Hepatocyte (in vitro differentiated cells): ENCODE results near the gene ACSS1. TPM values are rescaled to one million over a fixed set of nuclear protein-coding genes. Genes with fewer than 3 reads are reported as not detected.

ENCODE experiments used
- DNase-seq: peaks from one replicate; pipeline ENCODE4 v3.0.0-alpha.2; 2016; ENCODE audit warnings: low spot score
- H2AFZ ChIP-seq: fragments of 200-600 bp; sonication (generic); 2 replicates; pipeline ENCODE4 v1.6.0; 2016; ENCODE audit warnings: antibody characterized with exemption, mild to moderate bottlenecking
- H3K27ac ChIP-seq: fragments of 200-600 bp; sonication (generic); 2 replicates; pipeline ENCODE4 v1.5.1; 2016; ENCODE audit warnings: mild to moderate bottlenecking
- H3K27me3 ChIP-seq: fragments of 200-600 bp; sonication (generic); 2 replicates; pipeline ENCODE4 v1.6.1; 2016
- H3K36me3 ChIP-seq: fragments of 200-600 bp; sonication (generic); replicated peaks from 2 replicates; pipeline ENCODE4 v1.5.1; 2016; ENCODE audit warnings: low read depth; ENCODE audit not compliant: insufficient read depth
- H3K4me1 ChIP-seq: fragments of 200-600 bp; sonication (generic); 2 replicates; pipeline ENCODE4 v1.5.1; 2016; ENCODE audit warnings: mild to moderate bottlenecking, moderate library complexity; ENCODE audit not compliant: insufficient read depth
- H3K4me2 ChIP-seq: fragments of 200-600 bp; sonication (generic); 2 replicates; pipeline ENCODE4 v1.6.0; 2016
- H3K4me3 ChIP-seq: fragments of 200-600 bp; sonication (generic); 2 replicates; pipeline ENCODE4 v1.5.1; 2016; ENCODE audit warnings: mild to moderate bottlenecking
- H3K79me2 ChIP-seq: fragments of 200-600 bp; sonication (generic); 2 replicates; pipeline ENCODE4 v1.6.0; 2017; ENCODE audit warnings: mild to moderate bottlenecking
- H3K9me2 ChIP-seq: fragments of 200-600 bp; sonication (generic); replicated peaks from 2 replicates; pipeline ENCODE4 v1.6.0; 2017; ENCODE audit warnings: mild to moderate bottlenecking; ENCODE audit not compliant: insufficient read depth
- H3K9me3 ChIP-seq: fragments of 200-600 bp; sonication (generic); 2 replicates; pipeline ENCODE4 v1.5.1; 2016; ENCODE audit warnings: low read depth, mild to moderate bottlenecking
- H4K20me1 ChIP-seq: fragments of 200-600 bp; sonication (generic); 2 replicates; pipeline ENCODE4 v1.6.0; 2016; ENCODE audit warnings: mild to moderate bottlenecking; ENCODE audit not compliant: insufficient read depth, poor library complexity, severe bottlenecking
- EZH2 ChIP-seq: fragments of 200-600 bp; sonication (generic); IDR thresholded peaks from 2 replicates; pipeline ENCODE4 v1.6.1; 2016; ENCODE audit warnings: antibody characterized with exemption, mild to moderate bottlenecking, borderline replicate concordance
- EZH2phosphoT487 ChIP-seq: fragments of 200-600 bp; sonication (generic); IDR thresholded peaks from one replicate; pipeline ENCODE4 v1.6.1; 2018; ENCODE audit warnings: antibody characterized with exemption, mild to moderate bottlenecking, low read depth, moderate library complexity; ENCODE audit not compliant: unreplicated experiment, severe bottlenecking
- WGBS: methylation state at CpG from one replicate; pipeline ENCODE4 v1.1.6; 2016; ENCODE audit warnings: low lambda C conversion rate; ENCODE audit errors: missing lambda C conversion rate; 5-methylcytosine and 5-hydroxymethylcytosine counted together
- polyA plus RNA-seq: library from polyadenylated mRNA; unstranded; fragments of >200 nt; fragmentation: Nextera tagmentation; extraction: Ambion mirVana; gene quantifications from 2 replicates; pipeline ENCODE4 v1.2.1, GENCODE V29; 2016
- total RNA-seq: library from RNA; depleted of rRNA; stranded (reverse); fragments of >200 nt; gene quantifications from 2 replicates; pipeline ENCODE4 v1.2.3, GENCODE V29; 2014
- TF ChIP-seq, protein P1 (sequence below): fragments of 200-600 bp; sonication (generic); IDR thresholded peaks from 2 replicates; pipeline ENCODE4 v1.5.1; 2016; ENCODE audit warnings: antibody characterized with exemption, mild to moderate bottlenecking; ENCODE audit not compliant: poor library complexity

The ACSS1 gene
- total and polyA plus RNA-seq, 2 experiments from 2014 or later, result 20.5 to 37.7 TPM

DNA sequence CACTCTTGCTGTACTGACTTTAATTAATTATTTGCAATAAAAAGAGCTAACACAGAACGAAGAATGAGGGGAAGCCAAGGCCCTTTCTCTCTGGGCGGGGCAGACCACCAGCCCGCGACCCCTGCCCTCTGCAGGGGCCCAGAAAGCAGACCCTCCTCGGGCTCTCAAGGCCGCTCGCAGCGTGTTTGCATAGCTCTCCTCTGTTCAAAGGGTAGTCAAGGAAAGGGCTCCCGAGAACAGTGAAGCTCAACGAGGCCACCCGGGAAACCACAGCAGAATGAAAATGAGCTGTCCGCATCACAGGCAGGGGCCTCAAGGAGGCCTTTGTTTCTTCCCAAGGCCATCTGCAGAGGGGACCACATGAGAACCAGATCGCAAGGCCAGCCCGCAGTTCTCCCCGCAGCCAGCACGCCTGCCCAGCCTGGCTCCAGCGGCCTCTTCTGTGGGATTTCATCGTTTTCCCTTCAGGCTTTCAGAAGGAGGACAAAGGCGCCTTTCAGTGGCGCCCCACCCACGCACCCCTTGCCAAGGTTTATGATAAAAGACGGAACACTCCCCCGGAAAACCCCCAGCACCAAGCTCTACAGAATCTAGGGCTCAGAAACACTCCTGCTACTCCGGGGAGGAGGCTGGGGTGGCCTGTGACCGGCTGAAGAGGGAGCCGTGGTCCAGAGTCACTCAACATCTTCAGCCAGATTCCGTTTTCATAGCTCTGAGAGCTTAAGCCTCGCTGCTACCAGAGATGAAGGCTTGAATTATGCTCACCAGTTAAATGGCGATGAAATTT lies 25.3 kb downstream of the ACSS1 start:
- Histone ChIP-seq H3K9me2 (no peaks in the 10 kb centered on the region), H3K4me2 (peak overlapping the region; percentile 3), H3K4me3 (no peak overlapping the region), H3K9me3 (no peaks in the 10 kb centered on the region), H3K4me1 (peaks cover 35% of the 10 kb centered on the region), H3K27me3 (no peaks in the 10 kb centered on the region), H2AFZ (no peak overlapping the region), H3K36me3 (no peaks in the 10 kb centered on the region), H3K79me2 (peaks cover 18% of the 10 kb centered on the region), H4K20me1 (no peaks in the 10 kb centered on the region), H3K27ac (peak overlapping the region; percentile 46)
- TF ChIP-seq EZH2phosphoT487 (no peak), EZH2 (no peak)
- TF ChIP-seq, protein P1, sequence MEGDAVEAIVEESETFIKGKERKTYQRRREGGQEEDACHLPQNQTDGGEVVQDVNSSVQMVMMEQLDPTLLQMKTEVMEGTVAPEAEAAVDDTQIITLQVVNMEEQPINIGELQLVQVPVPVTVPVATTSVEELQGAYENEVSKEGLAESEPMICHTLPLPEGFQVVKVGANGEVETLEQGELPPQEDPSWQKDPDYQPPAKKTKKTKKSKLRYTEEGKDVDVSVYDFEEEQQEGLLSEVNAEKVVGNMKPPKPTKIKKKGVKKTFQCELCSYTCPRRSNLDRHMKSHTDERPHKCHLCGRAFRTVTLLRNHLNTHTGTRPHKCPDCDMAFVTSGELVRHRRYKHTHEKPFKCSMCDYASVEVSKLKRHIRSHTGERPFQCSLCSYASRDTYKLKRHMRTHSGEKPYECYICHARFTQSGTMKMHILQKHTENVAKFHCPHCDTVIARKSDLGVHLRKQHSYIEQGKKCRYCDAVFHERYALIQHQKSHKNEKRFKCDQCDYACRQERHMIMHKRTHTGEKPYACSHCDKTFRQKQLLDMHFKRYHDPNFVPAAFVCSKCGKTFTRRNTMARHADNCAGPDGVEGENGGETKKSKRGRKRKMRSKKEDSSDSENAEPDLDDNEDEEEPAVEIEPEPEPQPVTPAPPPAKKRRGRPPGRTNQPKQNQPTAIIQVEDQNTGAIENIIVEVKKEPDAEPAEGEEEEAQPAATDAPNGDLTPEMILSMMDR, result no peak
- DNase-seq, result no peak
- 80% methylated on average over 29 of the region's 29 CpGs for WGBS

DNA sequence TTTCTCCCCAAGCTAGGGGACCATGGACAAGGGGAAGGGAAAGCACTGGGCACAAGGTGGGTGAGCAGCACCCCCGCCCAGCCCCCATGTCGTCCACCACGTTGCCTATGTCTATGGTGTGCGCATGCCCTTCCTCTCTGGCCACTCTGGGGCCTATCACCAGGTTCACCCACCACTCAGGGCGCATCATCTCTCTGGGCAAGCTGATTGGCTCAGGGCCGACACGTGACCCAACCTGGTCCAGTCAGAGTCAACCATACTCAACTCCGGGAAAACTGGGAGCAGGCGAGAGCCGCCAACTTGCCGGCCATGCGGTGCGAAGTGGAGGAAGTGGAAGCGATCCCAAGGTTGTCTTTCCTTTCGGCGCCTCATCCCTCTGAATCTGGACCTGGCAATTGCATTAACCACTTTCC lies 25.9 kb downstream of the ACSS1 start:
- DNase-seq, result no peak
- no peaks in the 10 kb centered on the region for H3K9me2 ChIP-seq
- whole genome bisulfite sequencing, result 96% methylated on average over 16 of the region's 16 CpGs
- no peak overlapping the region for H2AFZ ChIP-seq
- peak overlapping the region; percentile 46 for H3K27ac ChIP-seq
- no peak for TF ChIP-seq EZH2phosphoT487
- TF ChIP-seq EZH2, result no peak
- TF ChIP-seq, protein P1, result no peak
- no peaks in the 10 kb centered on the region for H3K9me3 ChIP-seq
- H3K36me3 ChIP-seq, result no peaks in the 10 kb centered on the region
- no peak overlapping the region for H3K4me2 ChIP-seq
- no peak overlapping the region for H3K4me3 ChIP-seq
- peaks cover 33% of the 10 kb centered on the region for H3K4me1 ChIP-seq
- no peaks in the 10 kb centered on the region for H4K20me1 ChIP-seq
- peaks cover 15% of the 10 kb centered on the region for H3K79me2 ChIP-seq
- H3K27me3 ChIP-seq, result no peaks in the 10 kb centered on the region

DNA sequence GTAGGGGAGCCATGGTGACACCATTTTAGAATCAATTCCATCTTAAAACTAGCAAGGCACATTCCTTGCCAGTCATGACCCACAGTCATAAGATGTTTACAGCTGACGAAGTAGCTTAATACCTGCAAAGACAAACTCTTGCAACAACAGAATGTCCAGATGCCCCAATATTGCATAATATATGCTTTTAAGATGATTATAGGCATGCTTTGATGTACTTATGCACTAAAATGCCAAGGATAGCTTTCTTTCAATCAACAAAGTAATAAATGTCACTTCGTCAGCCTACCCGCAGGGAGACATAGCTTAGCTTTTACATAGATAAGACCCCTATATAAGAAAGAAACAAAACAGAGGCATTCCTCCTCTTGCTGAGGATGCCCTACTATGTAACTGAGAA lies 26.7 kb downstream of the ACSS1 start:
- Histone ChIP-seq H3K9me3 (no peaks in the 10 kb centered on the region), H2AFZ (no peak overlapping the region), H3K4me1 (peaks cover 25% of the 10 kb centered on the region), H4K20me1 (no peaks in the 10 kb centered on the region), H3K27ac (peak overlapping the region; percentile 50), H3K4me2 (no peak overlapping the region), H3K4me3 (no peak overlapping the region), H3K27me3 (no peaks in the 10 kb centered on the region), H3K79me2 (peaks cover 19% of the 10 kb centered on the region), H3K36me3 (no peaks in the 10 kb centered on the region), H3K9me2 (no peaks in the 10 kb centered on the region)
- WGBS, result 43% methylated on average over 3 of the region's 3 CpGs
- no peak for DNase-seq
- no peak for TF ChIP-seq EZH2phosphoT487
- TF ChIP-seq, protein P1, result no peak
- no peak for TF ChIP-seq EZH2
